HepG2 (cell line): ENCODE data around the gene ABCG8. TPM values are rescaled to one million over a fixed set of nuclear protein-coding genes. Genes with fewer than 3 reads are reported as not detected.

ENCODE experiments used
- NFYC ChIP-seq: IDR thresholded peaks from 2 replicates; pipeline ENCODE4 v1.6.1; 2016; ENCODE audit warnings: missing genetic modification reagents, missing compliant biosample characterization
- PLRG1 ChIP-seq: fragments of 450-650 bp; conservative IDR thresholded peaks from 2 replicates; pipeline ENCODE4 v1.6.1; 2016
- SMC3 ChIP-seq: IDR thresholded peaks from 2 replicates; pipeline ENCODE4 v1.6.1; 2011; ENCODE audit warnings: low read length, improper control_type of control experiment
- ZNF18 ChIP-seq: sonication (generic); formaldehyde crosslinking; IDR thresholded peaks from 2 replicates; pipeline ENCODE4 v1.8.0; 2022; ENCODE audit warnings: mild to moderate bottlenecking, missing genetic modification reagents; ENCODE audit not compliant: insufficient replicate concordance
- ZNF251 ChIP-seq: sonication (generic); formaldehyde crosslinking; IDR thresholded peaks from 2 replicates; pipeline ENCODE4 v1.9.0; 2021; ENCODE audit warnings: mild to moderate bottlenecking, missing genetic modification reagents
- ZNF337 ChIP-seq: sonication (generic); formaldehyde crosslinking; IDR thresholded peaks from 2 replicates; pipeline ENCODE4 v1.5.1; 2020; ENCODE audit warnings: missing genetic modification reagents, low read depth, mild to moderate bottlenecking, borderline replicate concordance
- ZNF558 ChIP-seq: sonication (generic); formaldehyde crosslinking; IDR thresholded peaks from 2 replicates; pipeline ENCODE4 v1.9.0; 2022; ENCODE audit warnings: mild to moderate bottlenecking, missing genetic modification reagents, borderline replicate concordance
- polyA plus RNA-seq, 8 experiments: library from polyadenylated mRNA; depleted of rRNA in 3 of 8; stranded (reverse) in 7 of 8; unstranded in 1 of 8; fragments of >200 nt; fragmentation: Illumina TruSeq in 4 of 8; extraction: Trizol in 4 of 8; gene quantifications; 2 replicates each; pipeline versions ENCODE4 v1.2.1 to v1.2.3, GENCODE V29; 2011 to 2016; ENCODE audit warnings: low read depth in 4 of 8, missing spikeins in 1 of 8, mixed read lengths in 1 of 8; ENCODE audit not compliant: insufficient read depth in 1 of 8
- total RNA-seq, 5 experiments: library from RNA; depleted of rRNA; stranded (reverse); fragments of >200 nt; fragmentation: Illumina TruSeq; extraction: Trizol; gene quantifications; 2 replicates each; pipeline ENCODE4 v1.2.3, GENCODE V29; 2016; ENCODE audit warnings: low read depth in 1 of 5
- TF ChIP-seq, protein P1 (sequence below): IDR thresholded peaks from 2 replicates; pipeline ENCODE4 v1.4.0; 2020; ENCODE audit warnings: mild to moderate bottlenecking, missing genetic modification reagents
- TF ChIP-seq, protein P2 (sequence below): sonication (generic); formaldehyde crosslinking; IDR thresholded peaks from 2 replicates; pipeline ENCODE4 v1.4.0; 2020; ENCODE audit warnings: missing genetic modification reagents

Gene ABCG8
- total and polyA plus RNA-seq, 2 of the 13 experiments (the other 11 are each of a cell fraction or from before 2014, with no cell fraction given): 8.1 to 8.8 TPM

GRCh38 chr2:43826305-43827250, 12.2 kb upstream of the ABCG8 start (continued):
- TF ChIP-seq, protein P1, sequence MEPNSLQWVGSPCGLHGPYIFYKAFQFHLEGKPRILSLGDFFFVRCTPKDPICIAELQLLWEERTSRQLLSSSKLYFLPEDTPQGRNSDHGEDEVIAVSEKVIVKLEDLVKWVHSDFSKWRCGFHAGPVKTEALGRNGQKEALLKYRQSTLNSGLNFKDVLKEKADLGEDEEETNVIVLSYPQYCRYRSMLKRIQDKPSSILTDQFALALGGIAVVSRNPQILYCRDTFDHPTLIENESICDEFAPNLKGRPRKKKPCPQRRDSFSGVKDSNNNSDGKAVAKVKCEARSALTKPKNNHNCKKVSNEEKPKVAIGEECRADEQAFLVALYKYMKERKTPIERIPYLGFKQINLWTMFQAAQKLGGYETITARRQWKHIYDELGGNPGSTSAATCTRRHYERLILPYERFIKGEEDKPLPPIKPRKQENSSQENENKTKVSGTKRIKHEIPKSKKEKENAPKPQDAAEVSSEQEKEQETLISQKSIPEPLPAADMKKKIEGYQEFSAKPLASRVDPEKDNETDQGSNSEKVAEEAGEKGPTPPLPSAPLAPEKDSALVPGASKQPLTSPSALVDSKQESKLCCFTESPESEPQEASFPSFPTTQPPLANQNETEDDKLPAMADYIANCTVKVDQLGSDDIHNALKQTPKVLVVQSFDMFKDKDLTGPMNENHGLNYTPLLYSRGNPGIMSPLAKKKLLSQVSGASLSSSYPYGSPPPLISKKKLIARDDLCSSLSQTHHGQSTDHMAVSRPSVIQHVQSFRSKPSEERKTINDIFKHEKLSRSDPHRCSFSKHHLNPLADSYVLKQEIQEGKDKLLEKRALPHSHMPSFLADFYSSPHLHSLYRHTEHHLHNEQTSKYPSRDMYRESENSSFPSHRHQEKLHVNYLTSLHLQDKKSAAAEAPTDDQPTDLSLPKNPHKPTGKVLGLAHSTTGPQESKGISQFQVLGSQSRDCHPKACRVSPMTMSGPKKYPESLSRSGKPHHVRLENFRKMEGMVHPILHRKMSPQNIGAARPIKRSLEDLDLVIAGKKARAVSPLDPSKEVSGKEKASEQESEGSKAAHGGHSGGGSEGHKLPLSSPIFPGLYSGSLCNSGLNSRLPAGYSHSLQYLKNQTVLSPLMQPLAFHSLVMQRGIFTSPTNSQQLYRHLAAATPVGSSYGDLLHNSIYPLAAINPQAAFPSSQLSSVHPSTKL (CRISPR knock-in tag): no peak
- TF ChIP-seq ZNF558 (no peak), ZNF251 (CRISPR knock-in tag) (no peak), NFYC (CRISPR knock-in tag) (no peak), SMC3 (no peak), ZNF337 (CRISPR knock-in tag) (no peak), ZNF18 (CRISPR knock-in tag) (no peak), PLRG1 (no peak)
- TF ChIP-seq, protein P2, sequence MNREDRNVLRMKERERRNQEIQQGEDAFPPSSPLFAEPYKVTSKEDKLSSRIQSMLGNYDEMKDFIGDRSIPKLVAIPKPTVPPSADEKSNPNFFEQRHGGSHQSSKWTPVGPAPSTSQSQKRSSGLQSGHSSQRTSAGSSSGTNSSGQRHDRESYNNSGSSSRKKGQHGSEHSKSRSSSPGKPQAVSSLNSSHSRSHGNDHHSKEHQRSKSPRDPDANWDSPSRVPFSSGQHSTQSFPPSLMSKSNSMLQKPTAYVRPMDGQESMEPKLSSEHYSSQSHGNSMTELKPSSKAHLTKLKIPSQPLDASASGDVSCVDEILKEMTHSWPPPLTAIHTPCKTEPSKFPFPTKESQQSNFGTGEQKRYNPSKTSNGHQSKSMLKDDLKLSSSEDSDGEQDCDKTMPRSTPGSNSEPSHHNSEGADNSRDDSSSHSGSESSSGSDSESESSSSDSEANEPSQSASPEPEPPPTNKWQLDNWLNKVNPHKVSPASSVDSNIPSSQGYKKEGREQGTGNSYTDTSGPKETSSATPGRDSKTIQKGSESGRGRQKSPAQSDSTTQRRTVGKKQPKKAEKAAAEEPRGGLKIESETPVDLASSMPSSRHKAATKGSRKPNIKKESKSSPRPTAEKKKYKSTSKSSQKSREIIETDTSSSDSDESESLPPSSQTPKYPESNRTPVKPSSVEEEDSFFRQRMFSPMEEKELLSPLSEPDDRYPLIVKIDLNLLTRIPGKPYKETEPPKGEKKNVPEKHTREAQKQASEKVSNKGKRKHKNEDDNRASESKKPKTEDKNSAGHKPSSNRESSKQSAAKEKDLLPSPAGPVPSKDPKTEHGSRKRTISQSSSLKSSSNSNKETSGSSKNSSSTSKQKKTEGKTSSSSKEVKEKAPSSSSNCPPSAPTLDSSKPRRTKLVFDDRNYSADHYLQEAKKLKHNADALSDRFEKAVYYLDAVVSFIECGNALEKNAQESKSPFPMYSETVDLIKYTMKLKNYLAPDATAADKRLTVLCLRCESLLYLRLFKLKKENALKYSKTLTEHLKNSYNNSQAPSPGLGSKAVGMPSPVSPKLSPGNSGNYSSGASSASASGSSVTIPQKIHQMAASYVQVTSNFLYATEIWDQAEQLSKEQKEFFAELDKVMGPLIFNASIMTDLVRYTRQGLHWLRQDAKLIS (CRISPR knock-in tag): no peak
